Activated T-cell treated with anti-CD3 and anti-CD28 coated beads, Interleukin-2, amount 50 U/mL, for 72 hours (primary cell): Measurements from ENCODE around the gene PCSK2. TPM values are rescaled to one million over a fixed set of nuclear protein-coding genes. Genes with fewer than 3 reads are reported as not detected.

Experiments used
- ATAC-seq, 2 donors: fragments of 150-1000 bp; cut with Tn5 transposase; replicated peaks in 1 of 2; 2 replicates each; pipeline ENCODE4 v1.10.0; 2021; ENCODE audit warnings: moderate library complexity in 2 of 2, mild to moderate bottlenecking in 1 of 2
- DNase-seq, 2 donors: peaks; one replicate each; pipeline ENCODE4 v3.0.0; 2021 to 2022; ENCODE audit warnings: mixed read lengths in 1 of 2
- H3K27ac Mint-ChIP-seq: one replicate; pipeline ENCODE4 v1.8.0; 2022; ENCODE audit warnings: mild to moderate bottlenecking, moderate library complexity, mixed read lengths
- H3K27me3 Mint-ChIP-seq: one replicate; pipeline ENCODE4 v1.8.0; 2022; ENCODE audit warnings: low read depth, mixed read lengths
- H3K36me3 Mint-ChIP-seq, 2 donors: one replicate each; pipeline ENCODE4 v1.8.0; 2022; ENCODE audit warnings: mixed read lengths in 2 of 2, mild to moderate bottlenecking in 1 of 2; ENCODE audit not compliant: insufficient read depth in 2 of 2
- H3K4me1 Mint-ChIP-seq: one replicate; pipeline ENCODE4 v1.8.0; 2022; ENCODE audit warnings: low read depth, mixed read lengths
- H3K4me3 Mint-ChIP-seq, 2 donors: one replicate each; pipeline ENCODE4 v1.8.0; 2022; ENCODE audit warnings: mild to moderate bottlenecking in 2 of 2, mixed read lengths in 2 of 2, moderate library complexity in 2 of 2
- H3K9me3 Mint-ChIP-seq, 2 donors: one replicate each; pipeline ENCODE4 v1.8.0; 2022; ENCODE audit warnings: mixed read lengths in 2 of 2
- total RNA-seq, 2 donors: library from RNA; stranded (reverse); gene quantifications; one replicate each; pipeline ENCODE4 v1.2.3, GENCODE V29; 2022

The PCSK2 gene
- total RNA-seq, 2 donors from 2014 or later, result not detected

DNA sequence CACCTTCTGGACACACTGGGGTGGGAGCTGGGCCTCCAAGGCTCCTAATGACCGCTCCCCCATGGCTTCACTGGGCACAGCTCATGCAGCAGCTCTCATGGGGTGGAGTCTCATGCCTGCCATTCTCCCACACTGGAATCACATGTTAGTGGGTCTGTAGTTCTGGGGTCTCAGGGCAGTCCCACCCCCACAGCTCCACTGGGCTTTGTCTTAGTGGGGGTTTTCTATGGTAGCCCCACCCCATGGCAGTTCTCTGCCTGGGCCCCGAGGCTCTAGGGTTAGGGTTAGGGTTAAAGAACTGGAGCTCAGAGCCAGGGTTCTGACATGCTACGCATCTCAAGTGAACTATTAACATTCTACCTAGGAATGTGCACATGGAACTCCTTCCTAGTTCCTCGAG lies 139.0 kb downstream of the PCSK2 start:
- ATAC-seq (no peak), DNase-seq (no peak)
- Mint-ChIP-seq H3K9me3 (peaks cover 0 to 3% of the 10 kb centered on the region in 2 donors), H3K27me3 (peaks cover 10% of the 10 kb centered on the region), H3K36me3 (no peaks in the 10 kb centered on the region), H3K27ac (no peak overlapping the region), H3K4me1 (no peaks in the 10 kb centered on the region), H3K4me3 (no peak overlapping the region)

GRCh38 chr20:17369506-17369905 lies 142.7 kb downstream of the PCSK2 start:
- no peak overlapping the region for H3K4me3 Mint-ChIP-seq
- ATAC-seq, result no peak
- no peaks in the 10 kb centered on the region for H3K9me3 Mint-ChIP-seq

GRCh38 chr20:17372806-17373440 lies 146.1 kb downstream of the PCSK2 start:
- no peak overlapping the region for H3K27ac Mint-ChIP-seq
- H3K27me3 Mint-ChIP-seq, result peaks cover 10% of the 10 kb centered on the region
- DNase-seq (no peak), ATAC-seq (no peak)
- no peaks in the 10 kb centered on the region for H3K4me1 Mint-ChIP-seq
- no peaks in the 10 kb centered on the region for H3K36me3 Mint-ChIP-seq
- H3K9me3 Mint-ChIP-seq, result no peaks in the 10 kb centered on the region
- no peak overlapping the region for H3K4me3 Mint-ChIP-seq

More at GRCh38 chr20:17369506-17369905, 142.7 kb downstream of the PCSK2 start:
- no peak for DNase-seq
- Mint-ChIP-seq H3K4me1 (no peaks in the 10 kb centered on the region), H3K27me3 (peaks cover 10% of the 10 kb centered on the region), H3K27ac (no peak overlapping the region), H3K36me3 (no peaks in the 10 kb centered on the region)

GRCh38 chr20:17374086-17374485 lies 147.2 kb downstream of the PCSK2 start:
- ATAC-seq (no peak), DNase-seq (no peak)
- Mint-ChIP-seq H3K36me3 (no peaks in the 10 kb centered on the region), H3K4me3 (no peak overlapping the region), H3K4me1 (no peaks in the 10 kb centered on the region), H3K27me3 (peaks cover 10% of the 10 kb centered on the region), H3K27ac (no peak overlapping the region), H3K9me3 (no peaks in the 10 kb centered on the region)

DNA sequence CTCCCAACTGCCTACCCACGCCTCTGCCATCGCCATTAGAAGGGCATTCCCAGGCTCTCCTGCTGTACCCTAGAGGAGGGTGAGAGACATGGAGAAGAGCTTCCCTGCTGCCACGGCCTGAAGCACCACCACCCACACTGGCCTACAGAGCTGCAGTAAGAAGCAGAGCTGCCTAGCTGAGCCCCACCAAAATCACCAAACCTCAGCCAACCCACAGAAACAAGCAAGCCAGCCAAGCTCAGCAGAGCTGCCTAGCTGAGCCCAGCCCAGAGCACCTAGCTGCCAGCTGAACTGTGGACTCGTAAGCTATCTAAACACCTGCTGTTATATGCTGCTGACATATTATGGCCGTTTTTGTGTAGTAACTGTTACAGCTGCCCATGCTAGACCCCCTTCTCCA lies 149.2 kb downstream of the PCSK2 start:
- no peaks in the 10 kb centered on the region for H3K27me3 Mint-ChIP-seq
- H3K36me3 Mint-ChIP-seq, result no peaks in the 10 kb centered on the region
- H3K4me1 Mint-ChIP-seq, result no peaks in the 10 kb centered on the region
- ATAC-seq (no peak), DNase-seq (no peak)
- no peak overlapping the region for H3K27ac Mint-ChIP-seq
- no peaks in the 10 kb centered on the region for H3K9me3 Mint-ChIP-seq
- no peak overlapping the region for H3K4me3 Mint-ChIP-seq

- no peaks in the 10 kb centered on the region for H3K4me1 Mint-ChIP-seq
- H3K27ac Mint-ChIP-seq, result no peak overlapping the region
- H3K9me3 Mint-ChIP-seq, result no peaks in the 10 kb centered on the region
- H3K4me3 Mint-ChIP-seq, result no peak overlapping the region
- no peaks in the 10 kb centered on the region for H3K36me3 Mint-ChIP-seq
- H3K27me3 Mint-ChIP-seq, result no peaks in the 10 kb centered on the region
- DNase-seq (no peak), ATAC-seq (no peak)
These were observed 150.4 kb downstream of the PCSK2 start for GRCh38 chr20:17377231-17377630.

GRCh38 chr20:17379651-17380050 lies 152.8 kb downstream of the PCSK2 start:
- Mint-ChIP-seq H3K9me3 (no peaks in the 10 kb centered on the region), H3K4me1 (no peaks in the 10 kb centered on the region), H3K27me3 (peaks cover 10% of the 10 kb centered on the region), H3K36me3 (no peaks in the 10 kb centered on the region), H3K27ac (no peak overlapping the region), H3K4me3 (no peak overlapping the region)
- DNase-seq (no peak), ATAC-seq (no peak)

DNA sequence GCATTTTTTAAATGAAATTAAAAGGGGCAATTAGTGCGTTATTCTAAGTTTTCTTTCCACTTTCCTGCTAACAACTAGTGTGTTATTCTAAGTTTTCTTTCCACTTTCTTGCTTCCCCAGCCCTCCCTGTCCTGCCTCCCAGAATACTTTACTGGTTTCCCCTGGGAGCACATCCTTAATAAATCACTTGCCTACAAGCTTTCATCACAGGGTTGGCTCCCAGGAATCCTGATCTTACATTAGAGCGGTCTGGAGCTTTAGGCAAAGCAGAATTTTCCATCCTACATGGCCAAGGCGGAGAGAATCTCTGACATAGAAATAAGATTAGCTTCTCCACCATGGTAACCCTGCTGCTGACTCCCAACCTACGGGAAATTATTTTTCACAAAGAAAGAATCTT lies 154.0 kb downstream of the PCSK2 start:
- Mint-ChIP-seq H3K36me3 (no peaks in the 10 kb centered on the region), H3K27me3 (peaks cover 10% of the 10 kb centered on the region), H3K9me3 (no peaks in the 10 kb centered on the region), H3K4me3 (no peak overlapping the region), H3K4me1 (no peaks in the 10 kb centered on the region), H3K27ac (no peak overlapping the region)
- ATAC-seq (no peak), DNase-seq (no peak)

- no peak overlapping the region for H3K27ac Mint-ChIP-seq
These were observed 154.9 kb downstream of the PCSK2 start for GRCh38 chr20:17381724-17382123.

DNA sequence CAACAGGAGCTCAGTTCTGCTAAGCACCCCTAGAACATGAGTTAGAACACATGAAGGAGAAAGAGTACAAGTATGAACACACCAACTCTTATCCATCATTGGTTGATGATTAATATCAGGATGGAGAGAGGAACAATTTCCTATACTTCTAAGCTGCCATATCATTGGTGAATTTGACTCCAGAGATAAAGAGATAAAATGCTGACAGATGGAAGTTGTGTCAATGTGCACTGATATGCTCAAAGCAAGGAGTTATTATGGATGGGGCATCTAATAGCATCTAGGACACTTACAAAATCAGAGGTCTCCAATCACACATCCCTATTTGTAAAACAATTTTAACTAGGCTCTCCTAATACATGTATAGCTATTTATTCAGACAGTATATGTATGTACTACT lies 159.0 kb downstream of the PCSK2 start:
- H3K27me3 Mint-ChIP-seq, result peaks cover 19% of the 10 kb centered on the region
- H3K27ac Mint-ChIP-seq, result no peak overlapping the region
- no peaks in the 10 kb centered on the region for H3K4me1 Mint-ChIP-seq
- ATAC-seq (no peak), DNase-seq (no peak)
- no peak overlapping the region for H3K4me3 Mint-ChIP-seq
- no peaks in the 10 kb centered on the region for H3K9me3 Mint-ChIP-seq
- no peaks in the 10 kb centered on the region for H3K36me3 Mint-ChIP-seq

More at GRCh38 chr20:17381724-17382123, 154.9 kb downstream of the PCSK2 start:
- DNase-seq (no peak), ATAC-seq (no peak)
- H3K9me3 Mint-ChIP-seq, result no peaks in the 10 kb centered on the region
- no peak overlapping the region for H3K4me3 Mint-ChIP-seq
- no peaks in the 10 kb centered on the region for H3K4me1 Mint-ChIP-seq
- H3K36me3 Mint-ChIP-seq, result no peaks in the 10 kb centered on the region
- H3K27me3 Mint-ChIP-seq, result peaks cover 10% of the 10 kb centered on the region

- no peaks in the 10 kb centered on the region for H3K4me1 Mint-ChIP-seq
- peaks cover 16% of the 10 kb centered on the region for H3K27me3 Mint-ChIP-seq
- ATAC-seq, result no peak
- H3K4me3 Mint-ChIP-seq, result no peak overlapping the region
- no peaks in the 10 kb centered on the region for H3K36me3 Mint-ChIP-seq
- H3K27ac Mint-ChIP-seq, result no peak overlapping the region
- DNase-seq, result no peak
- no peaks in the 10 kb centered on the region for H3K9me3 Mint-ChIP-seq
These were observed 163.8 kb downstream of the PCSK2 start for GRCh38 chr20:17390655-17391054.

DNA sequence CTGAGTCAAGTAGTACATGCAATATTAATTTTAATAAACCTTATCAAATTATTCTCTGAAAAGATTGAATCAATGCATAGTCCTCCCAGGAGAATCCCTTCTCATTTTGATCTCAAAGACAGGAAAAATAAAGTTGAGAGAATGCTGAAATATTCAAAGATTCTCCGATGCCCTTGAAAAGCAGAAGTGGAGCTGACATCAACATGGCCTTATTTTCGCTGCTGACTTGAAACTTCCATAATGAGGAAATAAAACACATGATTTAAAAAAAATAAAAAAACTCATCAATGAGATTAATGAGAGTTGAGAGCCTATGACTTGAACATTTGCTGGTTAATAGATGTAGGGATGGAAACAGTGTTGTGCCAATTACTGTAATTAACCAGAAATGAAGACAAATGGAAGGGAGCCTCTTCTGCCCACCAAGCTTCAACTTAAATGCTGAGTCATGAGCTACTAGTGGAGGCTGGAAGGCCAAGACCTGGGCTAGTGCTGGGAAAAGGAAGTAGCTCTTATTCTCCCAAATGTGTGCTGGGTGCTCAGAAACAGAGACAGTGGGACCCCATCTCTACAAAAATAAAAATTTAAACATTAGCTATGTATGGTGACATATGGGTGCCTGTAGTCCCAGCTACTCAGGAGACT lies 164.4 kb downstream of the PCSK2 start:
- DNase-seq (no peak), ATAC-seq (no peak)
- Mint-ChIP-seq H3K4me3 (no peak overlapping the region), H3K4me1 (no peaks in the 10 kb centered on the region), H3K36me3 (no peaks in the 10 kb centered on the region), H3K9me3 (no peaks in the 10 kb centered on the region), H3K27ac (no peak overlapping the region), H3K27me3 (peaks cover 16% of the 10 kb centered on the region)

- Mint-ChIP-seq H3K27me3 (peaks cover 13% of the 10 kb centered on the region), H3K4me3 (no peak overlapping the region), H3K4me1 (no peaks in the 10 kb centered on the region), H3K36me3 (no peaks in the 10 kb centered on the region), H3K27ac (no peak overlapping the region), H3K9me3 (no peaks in the 10 kb centered on the region)
- DNase-seq (no peak), ATAC-seq (no peak)
These were observed 167.6 kb downstream of the PCSK2 start for GRCh38 chr20:17394411-17394810.

DNA sequence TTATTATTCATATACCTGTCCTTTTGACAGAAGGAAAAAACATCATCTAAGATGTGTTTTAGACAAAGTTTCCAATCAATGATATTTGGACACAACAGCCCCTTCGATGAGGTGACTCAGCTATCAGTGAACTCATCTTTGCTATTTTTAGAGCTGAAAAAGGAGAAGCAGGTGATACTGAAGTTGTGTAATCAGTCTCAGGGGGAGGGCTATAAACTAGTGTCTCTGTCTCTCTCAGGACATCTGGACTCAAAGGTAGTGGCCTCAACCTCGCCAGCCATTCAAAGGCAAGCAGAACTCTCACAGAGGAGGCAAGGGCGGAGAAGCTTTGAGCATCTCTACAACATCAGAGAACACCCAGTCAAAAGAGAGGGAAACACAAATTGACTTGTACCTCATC lies 168.9 kb downstream of the PCSK2 start:
- ATAC-seq (no peak), DNase-seq (no peak)
- Mint-ChIP-seq H3K36me3 (no peaks in the 10 kb centered on the region), H3K4me3 (no peak overlapping the region), H3K4me1 (no peaks in the 10 kb centered on the region), H3K9me3 (no peaks in the 10 kb centered on the region), H3K27me3 (peaks cover 13% of the 10 kb centered on the region), H3K27ac (no peak overlapping the region)
